NCI-H146 (cell line): ENCODE data around the gene SHISAL1.

Experiments used
- DNase-seq: peaks from one replicate; lab custom pipeline; 2025; lab: John Stamatoyannopoulos, UW

The SHISAL1 gene

GRCh38 chr22:44209343-44209742 is 103.4 kb downstream of the SHISAL1 start:
- DNase-seq, result no peak

GRCh38 chr22:44207981-44208317 is 104.8 kb downstream of the SHISAL1 start:
- DNase-seq, result no peak

GRCh38 chr22:44207173-44207980 is 105.4 kb downstream of the SHISAL1 start:
- no peak for DNase-seq

GRCh38 chr22:44206696-44207095 is 106.1 kb downstream of the SHISAL1 start:
- no peak for DNase-seq

GRCh38 chr22:44206330-44206645 is 106.5 kb downstream of the SHISAL1 start:
- DNase-seq, result no peak

- no peak for DNase-seq
These were observed 107.0 kb downstream of the SHISAL1 start for GRCh38 chr22:44205516-44206329.

GRCh38 chr22:44204739-44205515 is 107.8 kb downstream of the SHISAL1 start:
- no peak for DNase-seq

- DNase-seq, result no peak
These were observed 109.5 kb downstream of the SHISAL1 start for GRCh38 chr22:44203203-44203602.

GRCh38 chr22:44202261-44202789 is 110.4 kb downstream of the SHISAL1 start:
- DNase-seq, result no peak

GRCh38 chr22:44201665-44202064 is 111.1 kb downstream of the SHISAL1 start:
- no peak for DNase-seq

- no peak for DNase-seq
These were observed 111.7 kb downstream of the SHISAL1 start for GRCh38 chr22:44200855-44201550.

- DNase-seq, result no peak
These were observed 112.3 kb downstream of the SHISAL1 start for GRCh38 chr22:44200451-44200850.

- DNase-seq, result no peak
These were observed 112.9 kb downstream of the SHISAL1 start for GRCh38 chr22:44199866-44200265.

GRCh38 chr22:44199164-44199563 is 113.6 kb downstream of the SHISAL1 start:
- no peak for DNase-seq

- no peak for DNase-seq
These were observed 115.5 kb downstream of the SHISAL1 start for GRCh38 chr22:44197271-44197670.

- DNase-seq, result no peak
These were observed 116.0 kb downstream of the SHISAL1 start for GRCh38 chr22:44196731-44197131.

- no peak for DNase-seq
These were observed 116.5 kb downstream of the SHISAL1 start for GRCh38 chr22:44196241-44196640.

- no peak for DNase-seq
These were observed 117.4 kb downstream of the SHISAL1 start for GRCh38 chr22:44195189-44195871.

- DNase-seq, result no peak
These were observed 118.2 kb downstream of the SHISAL1 start for GRCh38 chr22:44194569-44194968.
